PFSK-1 (cell line): ENCODE results near the gene RDH13.

ENCODE experiments used
- FOXP2 ChIP-seq: optimal IDR thresholded peaks from 2 replicates; pipeline ENCODE3; 2011; ENCODE audit warnings: borderline replicate concordance, control low read depth, inconsistent platforms; ENCODE audit not compliant: insufficient read depth; ENCODE audit errors: extremely low read length, extremely low read depth
- POLR2AphosphoS5 ChIP-seq: IDR thresholded peaks from 2 replicates; pipeline ENCODE4 v1.6.1; 2012; ENCODE audit warnings: low read depth, mild to moderate bottlenecking, control low read depth, low read length, moderate library complexity
- REST ChIP-seq, 2 experiments: IDR thresholded peaks; 2 replicates each; pipeline versions ENCODE4 v1.6.1 to v1.8.0; 2011 to 2012; ENCODE audit warnings: low read depth in 2 of 2, low read length in 2 of 2, control low read depth in 1 of 2, inconsistent platforms in 1 of 2, mild to moderate bottlenecking in 1 of 2, moderate library complexity in 1 of 2; ENCODE audit not compliant: insufficient read depth in 1 of 2
- SIN3A ChIP-seq: IDR thresholded peaks from 2 replicates; pipeline ENCODE4 v1.6.1; 2012; ENCODE audit warnings: mild to moderate bottlenecking, low read length, moderate library complexity, borderline replicate concordance; ENCODE audit not compliant: insufficient read depth
- TAF1 ChIP-seq: IDR thresholded peaks from 2 replicates; pipeline ENCODE4 v1.6.1; 2012; ENCODE audit warnings: low read length, control low read depth, borderline replicate concordance; ENCODE audit not compliant: insufficient read depth

The RDH13 gene

GRCh38 chr19:55028757-55029156, 34.2 kb downstream of the RDH13 start:
- TF ChIP-seq FOXP2, result no peak
- no peak for TF ChIP-seq POLR2AphosphoS5
- no peak for TF ChIP-seq TAF1
- no peak for TF ChIP-seq REST (IDR thresholded peaks at IDR 0.05; ENCODE audit: insufficient read depth in 1 of 2, low read depth in 2 of 2, low read length in 2 of 2)
- no peak for TF ChIP-seq SIN3A

- TF ChIP-seq SIN3A (no peak), REST (IDR thresholded peaks at IDR 0.05; ENCODE audit: insufficient read depth in 1 of 2, low read depth in 2 of 2, low read length in 2 of 2) (no peak), POLR2AphosphoS5 (no peak), FOXP2 (no peak), TAF1 (no peak)
Observed at GRCh38 chr19:55027472-55028337, 35.2 kb downstream of the RDH13 start.

GRCh38 chr19:55024111-55024510, 38.8 kb downstream of the RDH13 start:
- TF ChIP-seq FOXP2, result no peak
- TF ChIP-seq TAF1, result no peak
- no peak for TF ChIP-seq POLR2AphosphoS5
- TF ChIP-seq REST (IDR thresholded peaks at IDR 0.05; ENCODE audit: insufficient read depth in 1 of 2, low read depth in 2 of 2, low read length in 2 of 2), result no peak
- no peak for TF ChIP-seq SIN3A

- TF ChIP-seq REST (IDR thresholded peaks at IDR 0.05; ENCODE audit: insufficient read depth in 1 of 2, low read depth in 2 of 2, low read length in 2 of 2), result no peak
- no peak for TF ChIP-seq SIN3A
- TF ChIP-seq TAF1, result no peak
- TF ChIP-seq FOXP2, result no peak
- no peak for TF ChIP-seq POLR2AphosphoS5
Observed at GRCh38 chr19:55018633-55019032, 44.3 kb downstream of the RDH13 start.
